Measurements from ENCODE around the gene GPR39.
"Not testable (repeated sequence)": the region's sequence is repeated elsewhere in the genome, so short reads cannot be mapped to it uniquely, and the experiment has no call there.

Gene GPR39

DNA sequence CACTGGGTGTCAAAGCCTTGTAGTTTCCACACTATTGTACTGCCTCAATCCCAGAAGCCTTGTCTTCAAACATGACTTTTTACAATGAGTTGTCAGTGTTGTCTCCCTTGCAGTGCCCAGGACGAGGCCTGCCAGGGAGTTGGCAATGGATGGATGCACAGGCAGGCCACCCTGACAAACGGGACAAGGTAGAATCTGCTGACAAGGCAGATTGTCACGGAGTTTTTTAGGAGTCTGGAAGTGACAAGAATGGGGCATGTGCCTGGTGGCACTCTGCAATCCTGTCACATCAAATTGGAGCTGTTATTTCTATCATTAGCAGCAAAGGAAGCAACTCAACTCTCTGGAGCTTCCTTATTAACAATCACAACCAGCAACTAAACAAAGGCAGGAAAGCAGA is 25.2 kb upstream of the GPR39 start:
- TF ChIP-seq, protein P1, sequence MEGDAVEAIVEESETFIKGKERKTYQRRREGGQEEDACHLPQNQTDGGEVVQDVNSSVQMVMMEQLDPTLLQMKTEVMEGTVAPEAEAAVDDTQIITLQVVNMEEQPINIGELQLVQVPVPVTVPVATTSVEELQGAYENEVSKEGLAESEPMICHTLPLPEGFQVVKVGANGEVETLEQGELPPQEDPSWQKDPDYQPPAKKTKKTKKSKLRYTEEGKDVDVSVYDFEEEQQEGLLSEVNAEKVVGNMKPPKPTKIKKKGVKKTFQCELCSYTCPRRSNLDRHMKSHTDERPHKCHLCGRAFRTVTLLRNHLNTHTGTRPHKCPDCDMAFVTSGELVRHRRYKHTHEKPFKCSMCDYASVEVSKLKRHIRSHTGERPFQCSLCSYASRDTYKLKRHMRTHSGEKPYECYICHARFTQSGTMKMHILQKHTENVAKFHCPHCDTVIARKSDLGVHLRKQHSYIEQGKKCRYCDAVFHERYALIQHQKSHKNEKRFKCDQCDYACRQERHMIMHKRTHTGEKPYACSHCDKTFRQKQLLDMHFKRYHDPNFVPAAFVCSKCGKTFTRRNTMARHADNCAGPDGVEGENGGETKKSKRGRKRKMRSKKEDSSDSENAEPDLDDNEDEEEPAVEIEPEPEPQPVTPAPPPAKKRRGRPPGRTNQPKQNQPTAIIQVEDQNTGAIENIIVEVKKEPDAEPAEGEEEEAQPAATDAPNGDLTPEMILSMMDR (IDR thresholded peaks at IDR 0.05; ENCODE audit: insufficient read depth, low read length, missing control alignments), result no peak
- CTCF ChIA-PET, result no interaction called here
- POLR2A ChIA-PET, result no interaction called here
- no peak for DNase-seq (ENCODE audit: low read depth, low spot score)
- H3K4me3 ChIP-seq (ENCODE audit: low read depth, low read length), result no peak overlapping the region

GRCh38 chr2:132392221-132392620 is 24.4 kb upstream of the GPR39 start:
- TF ChIP-seq, protein P1 (IDR thresholded peaks at IDR 0.05; ENCODE audit: insufficient read depth, low read length, missing control alignments), result no peak
- ChIA-PET POLR2A (no interaction called here), CTCF (no interaction called here)
- H3K4me3 ChIP-seq (ENCODE audit: low read depth, low read length), result no peak overlapping the region
- DNase-seq (ENCODE audit: low read depth, low spot score), result no peak

DNA sequence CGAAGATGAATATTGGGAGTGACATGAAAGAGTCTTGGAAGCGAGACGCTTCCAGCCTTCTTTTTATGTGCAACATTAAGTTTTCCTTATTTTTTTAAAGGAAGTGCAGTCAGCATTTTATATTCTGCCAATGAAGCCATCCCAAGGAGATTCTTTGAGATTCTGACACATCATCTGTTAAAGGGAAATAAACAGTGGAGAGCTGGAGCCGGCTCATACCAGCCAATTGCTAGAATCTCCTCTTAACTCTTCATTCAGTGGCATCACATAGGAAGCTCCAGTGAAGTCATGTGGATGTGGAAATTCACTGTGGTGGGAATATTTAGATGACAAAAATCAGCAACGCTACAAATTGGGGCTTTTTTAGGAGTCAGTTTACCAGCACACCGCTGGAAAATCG is 23.7 kb upstream of the GPR39 start:
- TF ChIP-seq, protein P1 (IDR thresholded peaks at IDR 0.05; ENCODE audit: insufficient read depth, low read length, missing control alignments), result no peak
- H3K4me3 ChIP-seq (ENCODE audit: low read depth, low read length), result no peak overlapping the region
- no peak for DNase-seq (ENCODE audit: low read depth, low spot score)
- ChIA-PET CTCF (no interaction called here), POLR2A (no interaction called here)

DNA sequence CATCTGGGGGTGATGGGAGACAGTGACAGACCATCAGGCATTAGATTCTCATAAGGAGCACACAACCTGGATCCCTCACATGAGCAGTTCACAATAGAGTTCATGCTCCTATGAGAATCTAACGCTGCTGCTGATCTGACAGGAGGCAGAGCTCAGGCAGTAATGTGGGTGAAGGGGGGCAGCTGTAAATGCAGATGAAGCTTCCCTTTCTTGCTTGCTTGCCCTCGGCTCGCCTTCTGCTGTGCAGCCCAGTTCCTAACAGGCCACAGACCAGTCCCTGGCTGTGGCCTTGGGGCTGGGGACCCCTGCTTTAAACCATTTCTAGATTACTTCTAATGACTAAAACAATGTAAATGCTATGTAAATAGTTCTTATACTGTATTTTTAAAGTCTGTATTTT is 19.6 kb upstream of the GPR39 start:
- H3K4me3 ChIP-seq (ENCODE audit: low read depth, low read length); DNase-seq (ENCODE audit: low read depth, low spot score); CTCF ChIA-PET; POLR2A ChIA-PET: not testable (repeated sequence)

- no peak overlapping the region for H3K4me3 ChIP-seq (ENCODE audit: low read depth, low read length)
- CTCF ChIA-PET, result no interaction called here
- no peak for DNase-seq (ENCODE audit: low read depth, low spot score)
- POLR2A ChIA-PET, result no interaction called here
- TF ChIP-seq, protein P1 (IDR thresholded peaks at IDR 0.05; ENCODE audit: insufficient read depth, low read length, missing control alignments), result no peak
These were observed 16.3 kb upstream of the GPR39 start for GRCh38 chr2:132400169-132400900.

DNA sequence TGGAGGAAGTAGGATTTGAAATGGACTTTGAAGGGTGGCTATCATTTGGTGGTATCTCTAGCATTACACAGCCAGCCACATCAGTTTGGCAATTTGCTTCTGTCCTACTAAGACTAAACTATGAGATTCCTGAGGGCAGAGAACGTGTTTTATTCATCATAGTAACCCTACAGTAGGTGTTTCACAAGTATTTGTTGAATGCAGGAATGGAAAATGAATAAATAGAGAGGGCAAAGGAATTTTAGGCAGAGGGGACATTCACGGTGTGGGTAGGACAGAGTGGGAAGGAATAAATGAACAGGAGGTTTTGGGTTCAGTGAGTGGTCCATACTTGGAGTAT is 15.7 kb upstream of the GPR39 start:
- no peak overlapping the region for H3K4me3 ChIP-seq (ENCODE audit: low read depth, low read length)
- TF ChIP-seq, protein P1 (IDR thresholded peaks at IDR 0.05; ENCODE audit: insufficient read depth, low read length, missing control alignments), result no peak
- POLR2A ChIA-PET, result no interaction called here
- CTCF ChIA-PET, result no interaction called here
- DNase-seq (ENCODE audit: low read depth, low spot score), result no peak

DNA sequence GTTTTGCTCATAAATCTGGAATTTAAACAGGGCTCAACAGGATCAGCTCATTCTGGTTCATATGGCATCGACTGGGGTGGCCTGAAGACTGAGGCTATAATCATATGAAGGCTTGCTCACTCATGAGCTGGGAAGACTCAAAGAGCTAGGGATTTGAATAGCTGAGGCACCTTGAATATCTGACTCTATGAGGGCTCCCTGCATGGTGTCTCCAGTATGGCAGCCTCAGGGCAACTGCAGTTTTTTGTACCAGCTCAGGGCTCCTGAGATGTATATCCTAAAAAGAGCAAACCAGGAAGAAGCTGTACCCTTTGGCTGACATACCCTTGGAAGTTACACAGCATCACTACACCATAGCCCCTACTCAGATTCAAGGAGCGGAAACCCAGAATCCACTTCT is 15.3 kb upstream of the GPR39 start:
- CTCF ChIA-PET, result no interaction called here
- POLR2A ChIA-PET, result no interaction called here
- no peak for DNase-seq (ENCODE audit: low read depth, low spot score)
- TF ChIP-seq, protein P1 (IDR thresholded peaks at IDR 0.05; ENCODE audit: insufficient read depth, low read length, missing control alignments), result no peak
- H3K4me3 ChIP-seq (ENCODE audit: low read depth, low read length), result no peak overlapping the region
